ENCODE data around the gene AIFM2.

AIFM2 gene

GRCh38 chr10:70087616-70088307, 44.9 kb downstream of the AIFM2 start:
- POLR2A ChIA-PET, result no interaction called here
- CTCF ChIA-PET, result interaction anchor here (0.6 kb wide), 1 partner anchor 23 kb away, joined by 3 read pairs; no protein-coding TSS in a partner anchor
- Histone ChIP-seq H3K4me3 (ENCODE audit: low read depth, low read length) (no peak overlapping the region), H3K27ac (ENCODE audit: extremely low read depth, low read depth, low read length) (no peak overlapping the region), H3K9me3 (ENCODE audit: control insufficient read depth, insufficient read depth, low read depth, low read length) (no peaks in the 10 kb centered on the region), H3K4me1 (ENCODE audit: control insufficient read depth, insufficient read depth, low read length) (no peaks in the 10 kb centered on the region), H3K36me3 (ENCODE audit: control insufficient read depth in 2 of 2, insufficient read depth in 1 of 2, low read length in 2 of 2) (peaks cover 0 to 22% of the 10 kb centered on the region in 2 experiments; a peak in 2 of 3 replicates)
- no peak for TF ChIP-seq ZNF658 (tag by site-specific recombination; IDR thresholded peaks at IDR 0.05)

DNA sequence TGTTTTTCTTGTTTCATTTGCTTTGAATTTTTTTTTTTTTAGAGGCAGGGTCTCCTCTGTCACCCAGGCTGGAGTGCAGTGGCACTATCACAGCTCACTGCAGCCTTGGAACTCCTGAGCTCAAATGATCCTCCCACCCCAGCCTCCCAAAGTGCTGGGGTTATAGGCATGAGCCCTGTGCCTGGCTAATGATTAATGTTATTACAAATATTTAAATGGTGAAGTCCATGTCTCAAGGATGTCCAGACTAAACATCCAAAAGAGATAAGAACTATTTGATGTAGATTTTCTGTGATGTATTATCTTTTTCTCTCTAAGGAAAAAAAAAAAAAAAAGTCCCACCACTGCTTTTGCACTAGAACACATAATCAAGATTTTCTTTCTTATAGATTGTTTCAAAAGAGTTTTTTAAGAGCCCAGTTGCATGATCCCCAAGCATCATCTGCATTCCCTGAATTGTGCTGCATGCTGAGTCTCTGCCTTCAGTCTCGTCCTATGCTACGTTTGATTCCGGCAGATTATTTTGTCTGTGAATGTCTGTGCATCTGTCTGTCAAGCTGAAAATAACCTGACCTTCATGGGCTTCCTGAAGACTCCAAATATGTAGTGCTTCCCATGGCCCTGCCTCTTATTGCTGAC, 46.5 kb downstream of the AIFM2 start:
- H3K36me3 ChIP-seq (ENCODE audit: control insufficient read depth in 2 of 2, insufficient read depth in 1 of 2, low read length in 2 of 2), result peaks cover 0 to 12% of the 10 kb centered on the region in 2 experiments; a peak in 2 of 3 replicates
- ChIA-PET POLR2A (no interaction called here), CTCF (interaction anchor here (0.8 kb wide), 1 partner anchor 128 kb away, joined by 3 read pairs; no protein-coding TSS in a partner anchor)
- no peak overlapping the region for H3K4me3 ChIP-seq (ENCODE audit: low read depth, low read length)
- H3K27ac ChIP-seq (ENCODE audit: extremely low read depth, low read depth, low read length), result no peak overlapping the region
- H3K4me1 ChIP-seq (ENCODE audit: control insufficient read depth, insufficient read depth, low read length), result no peaks in the 10 kb centered on the region
- no peaks in the 10 kb centered on the region for H3K9me3 ChIP-seq (ENCODE audit: control insufficient read depth, insufficient read depth, low read depth, low read length)
- TF ChIP-seq ZNF221 (tag by site-specific recombination; IDR thresholded peaks at IDR 0.05; ENCODE audit: borderline replicate concordance) (no peak), SCRT2 (tag by site-specific recombination; IDR thresholded peaks at IDR 0.05) (no peak), CTCF (tag by site-specific recombination; IDR thresholded peaks at IDR 0.05) (no peak), ZNF24 (tag by site-specific recombination; IDR thresholded peaks at IDR 0.05) (no peak), ZNF266 (tag by site-specific recombination; IDR thresholded peaks at IDR 0.05; ENCODE audit: low read depth) (no peak), ZNF416 (tag by site-specific recombination; IDR thresholded peaks at IDR 0.05) (no peak), ZBTB20 (tag by site-specific recombination; IDR thresholded peaks at IDR 0.05) (no peak), ZNF114 (tag by site-specific recombination; IDR thresholded peaks at IDR 0.05) (no peak), ZFP37 (tag by site-specific recombination; IDR thresholded peaks at IDR 0.05) (no peak), ZNF518A (tag by site-specific recombination; conservative IDR thresholded peaks at IDR 0.05; ENCODE audit: low read depth) (no peak), ZEB2 (tag by site-specific recombination; IDR thresholded peaks at IDR 0.05) (no peak), BCL11B (tag by site-specific recombination; IDR thresholded peaks at IDR 0.05; ENCODE audit: low read depth) (no peak), KLF1 (tag by site-specific recombination; IDR thresholded peaks at IDR 0.05) (no peak)
- TF ChIP-seq, protein P1, sequence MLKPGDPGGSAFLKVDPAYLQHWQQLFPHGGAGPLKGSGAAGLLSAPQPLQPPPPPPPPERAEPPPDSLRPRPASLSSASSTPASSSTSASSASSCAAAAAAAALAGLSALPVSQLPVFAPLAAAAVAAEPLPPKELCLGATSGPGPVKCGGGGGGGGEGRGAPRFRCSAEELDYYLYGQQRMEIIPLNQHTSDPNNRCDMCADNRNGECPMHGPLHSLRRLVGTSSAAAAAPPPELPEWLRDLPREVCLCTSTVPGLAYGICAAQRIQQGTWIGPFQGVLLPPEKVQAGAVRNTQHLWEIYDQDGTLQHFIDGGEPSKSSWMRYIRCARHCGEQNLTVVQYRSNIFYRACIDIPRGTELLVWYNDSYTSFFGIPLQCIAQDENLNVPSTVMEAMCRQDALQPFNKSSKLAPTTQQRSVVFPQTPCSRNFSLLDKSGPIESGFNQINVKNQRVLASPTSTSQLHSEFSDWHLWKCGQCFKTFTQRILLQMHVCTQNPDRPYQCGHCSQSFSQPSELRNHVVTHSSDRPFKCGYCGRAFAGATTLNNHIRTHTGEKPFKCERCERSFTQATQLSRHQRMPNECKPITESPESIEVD (tag by site-specific recombination; IDR thresholded peaks at IDR 0.05), result no peak
- TF ChIP-seq, protein P2, sequence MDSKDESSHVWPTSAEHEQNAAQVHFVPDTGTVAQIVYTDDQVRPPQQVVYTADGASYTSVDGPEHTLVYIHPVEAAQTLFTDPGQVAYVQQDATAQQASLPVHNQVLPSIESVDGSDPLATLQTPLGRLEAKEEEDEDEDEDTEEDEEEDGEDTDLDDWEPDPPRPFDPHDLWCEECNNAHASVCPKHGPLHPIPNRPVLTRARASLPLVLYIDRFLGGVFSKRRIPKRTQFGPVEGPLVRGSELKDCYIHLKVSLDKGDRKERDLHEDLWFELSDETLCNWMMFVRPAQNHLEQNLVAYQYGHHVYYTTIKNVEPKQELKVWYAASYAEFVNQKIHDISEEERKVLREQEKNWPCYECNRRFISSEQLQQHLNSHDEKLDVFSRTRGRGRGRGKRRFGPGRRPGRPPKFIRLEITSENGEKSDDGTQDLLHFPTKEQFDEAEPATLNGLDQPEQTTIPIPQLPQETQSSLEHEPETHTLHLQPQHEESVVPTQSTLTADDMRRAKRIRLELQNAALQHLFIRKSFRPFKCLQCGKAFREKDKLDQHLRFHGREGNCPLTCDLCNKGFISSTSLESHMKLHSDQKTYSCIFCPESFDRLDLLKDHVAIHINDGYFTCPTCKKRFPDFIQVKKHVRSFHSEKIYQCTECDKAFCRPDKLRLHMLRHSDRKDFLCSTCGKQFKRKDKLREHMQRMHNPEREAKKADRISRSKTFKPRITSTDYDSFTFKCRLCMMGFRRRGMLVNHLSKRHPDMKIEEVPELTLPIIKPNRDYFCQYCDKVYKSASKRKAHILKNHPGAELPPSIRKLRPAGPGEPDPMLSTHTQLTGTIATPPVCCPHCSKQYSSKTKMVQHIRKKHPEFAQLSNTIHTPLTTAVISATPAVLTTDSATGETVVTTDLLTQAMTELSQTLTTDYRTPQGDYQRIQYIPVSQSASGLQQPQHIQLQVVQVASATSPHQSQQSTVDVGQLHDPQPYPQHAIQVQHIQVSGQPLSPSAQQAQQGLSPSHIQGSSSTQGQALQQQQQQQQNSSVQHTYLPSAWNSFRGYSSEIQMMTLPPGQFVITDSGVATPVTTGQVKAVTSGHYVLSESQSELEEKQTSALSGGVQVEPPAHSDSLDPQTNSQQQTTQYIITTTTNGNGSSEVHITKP (tag by site-specific recombination; IDR thresholded peaks at IDR 0.05), result no peak
- TF ChIP-seq, protein P3, sequence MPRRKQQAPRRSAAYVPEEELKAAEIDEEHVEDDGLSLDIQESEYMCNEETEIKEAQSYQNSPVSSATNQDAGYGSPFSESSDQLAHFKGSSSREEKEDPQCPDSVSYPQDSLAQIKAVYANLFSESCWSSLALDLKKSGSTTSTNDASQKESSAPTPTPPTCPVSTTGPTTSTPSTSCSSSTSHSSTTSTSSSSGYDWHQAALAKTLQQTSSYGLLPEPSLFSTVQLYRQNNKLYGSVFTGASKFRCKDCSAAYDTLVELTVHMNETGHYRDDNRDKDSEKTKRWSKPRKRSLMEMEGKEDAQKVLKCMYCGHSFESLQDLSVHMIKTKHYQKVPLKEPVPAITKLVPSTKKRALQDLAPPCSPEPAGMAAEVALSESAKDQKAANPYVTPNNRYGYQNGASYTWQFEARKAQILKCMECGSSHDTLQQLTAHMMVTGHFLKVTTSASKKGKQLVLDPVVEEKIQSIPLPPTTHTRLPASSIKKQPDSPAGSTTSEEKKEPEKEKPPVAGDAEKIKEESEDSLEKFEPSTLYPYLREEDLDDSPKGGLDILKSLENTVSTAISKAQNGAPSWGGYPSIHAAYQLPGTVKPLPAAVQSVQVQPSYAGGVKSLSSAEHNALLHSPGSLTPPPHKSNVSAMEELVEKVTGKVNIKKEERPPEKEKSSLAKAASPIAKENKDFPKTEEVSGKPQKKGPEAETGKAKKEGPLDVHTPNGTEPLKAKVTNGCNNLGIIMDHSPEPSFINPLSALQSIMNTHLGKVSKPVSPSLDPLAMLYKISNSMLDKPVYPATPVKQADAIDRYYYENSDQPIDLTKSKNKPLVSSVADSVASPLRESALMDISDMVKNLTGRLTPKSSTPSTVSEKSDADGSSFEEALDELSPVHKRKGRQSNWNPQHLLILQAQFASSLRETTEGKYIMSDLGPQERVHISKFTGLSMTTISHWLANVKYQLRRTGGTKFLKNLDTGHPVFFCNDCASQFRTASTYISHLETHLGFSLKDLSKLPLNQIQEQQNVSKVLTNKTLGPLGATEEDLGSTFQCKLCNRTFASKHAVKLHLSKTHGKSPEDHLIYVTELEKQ (tag by site-specific recombination; IDR thresholded peaks at IDR 0.05; ENCODE audit: borderline replicate concordance), result no peak
